Cardiac fibroblast (primary cell): ENCODE data around the gene GAPDHS.

Experiments used
- DNase-seq, 2 donors: peaks; one replicate each; pipeline versions ENCODE4 v3.0.0 to v3.0.0-alpha.2; 2010; ENCODE audit warnings: low read depth in 2 of 2
- H3K4me3 ChIP-seq, 2 donors: replicated peaks in 1 of 2; 1 replicate in 1 of 2; 2 replicates in 1 of 2; pipeline ENCODE4 v1.5.1; 2011; ENCODE audit warnings: low read depth in 2 of 2, low read length in 2 of 2, mild to moderate bottlenecking in 2 of 2, moderate library complexity in 1 of 2
- TF ChIP-seq, protein P1 (sequence below): IDR thresholded peaks from one replicate; pipeline ENCODE4 v1.5.1; 2011; ENCODE audit warnings: low read depth, mild to moderate bottlenecking, low read length, inconsistent platforms

GAPDHS gene

DNA sequence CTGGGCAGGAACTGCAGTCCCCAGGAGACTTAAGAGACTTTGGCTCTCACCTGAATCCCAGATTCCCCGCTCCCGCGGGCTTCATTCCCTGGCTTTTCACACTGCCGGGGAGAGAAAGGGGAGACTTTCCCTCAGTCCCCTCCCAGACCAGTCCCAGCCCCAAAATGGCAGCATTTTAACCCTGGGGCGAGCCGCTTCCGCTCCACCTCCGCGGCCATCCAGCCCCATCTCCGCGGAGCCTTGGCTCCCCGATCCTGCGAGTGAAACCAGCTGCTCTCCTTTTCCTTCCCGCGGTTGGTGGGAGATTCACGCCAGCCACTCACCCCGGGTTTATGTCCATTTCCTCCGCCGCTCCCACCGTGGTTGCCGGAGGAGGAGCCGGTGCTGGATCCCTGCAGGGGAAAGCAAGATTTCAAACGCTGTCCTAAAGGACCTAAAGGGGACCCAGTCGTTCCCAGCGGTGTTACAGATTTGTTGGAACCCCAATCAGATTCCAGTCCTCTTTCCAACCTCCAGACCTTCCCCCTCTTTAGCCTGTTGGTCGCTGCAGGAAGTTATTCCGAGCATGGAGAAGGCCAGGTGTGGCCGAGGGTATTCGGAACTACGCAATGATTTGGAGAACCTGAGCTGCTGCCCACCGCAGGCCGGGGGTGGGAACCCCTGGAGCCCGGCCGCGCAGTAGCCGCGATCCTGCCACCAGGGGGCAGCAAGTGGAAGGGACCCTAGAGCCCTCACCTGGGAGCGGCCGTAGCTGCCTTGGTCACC, 23.2 kb upstream of the GAPDHS start:
- peak; percentile 44 to 57 for DNase-seq
- TF ChIP-seq, protein P1, sequence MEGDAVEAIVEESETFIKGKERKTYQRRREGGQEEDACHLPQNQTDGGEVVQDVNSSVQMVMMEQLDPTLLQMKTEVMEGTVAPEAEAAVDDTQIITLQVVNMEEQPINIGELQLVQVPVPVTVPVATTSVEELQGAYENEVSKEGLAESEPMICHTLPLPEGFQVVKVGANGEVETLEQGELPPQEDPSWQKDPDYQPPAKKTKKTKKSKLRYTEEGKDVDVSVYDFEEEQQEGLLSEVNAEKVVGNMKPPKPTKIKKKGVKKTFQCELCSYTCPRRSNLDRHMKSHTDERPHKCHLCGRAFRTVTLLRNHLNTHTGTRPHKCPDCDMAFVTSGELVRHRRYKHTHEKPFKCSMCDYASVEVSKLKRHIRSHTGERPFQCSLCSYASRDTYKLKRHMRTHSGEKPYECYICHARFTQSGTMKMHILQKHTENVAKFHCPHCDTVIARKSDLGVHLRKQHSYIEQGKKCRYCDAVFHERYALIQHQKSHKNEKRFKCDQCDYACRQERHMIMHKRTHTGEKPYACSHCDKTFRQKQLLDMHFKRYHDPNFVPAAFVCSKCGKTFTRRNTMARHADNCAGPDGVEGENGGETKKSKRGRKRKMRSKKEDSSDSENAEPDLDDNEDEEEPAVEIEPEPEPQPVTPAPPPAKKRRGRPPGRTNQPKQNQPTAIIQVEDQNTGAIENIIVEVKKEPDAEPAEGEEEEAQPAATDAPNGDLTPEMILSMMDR: peak; percentile 95
- H3K4me3 ChIP-seq: peak overlapping the region; percentile 14 to 35

DNA sequence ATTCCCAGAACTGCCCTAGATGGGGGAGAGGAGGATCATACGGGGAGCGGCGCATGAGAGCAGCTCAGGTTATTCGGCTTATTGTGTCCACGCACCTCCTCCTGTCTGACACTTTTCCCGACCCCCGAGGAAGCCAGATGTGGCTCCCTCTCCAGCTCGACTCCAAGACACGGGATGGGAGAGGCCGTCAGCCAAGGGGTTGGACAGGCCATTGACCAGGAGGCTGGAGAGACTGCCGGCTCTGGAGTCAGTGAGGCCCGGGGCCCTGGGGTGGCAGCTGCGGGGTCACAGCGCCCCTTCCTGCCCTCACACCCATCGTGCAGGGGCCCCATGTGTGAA, 22.7 kb upstream of the GAPDHS start:
- H3K4me3 ChIP-seq: no peak overlapping the region
- TF ChIP-seq, protein P1: no peak
- no peak for DNase-seq

DNA sequence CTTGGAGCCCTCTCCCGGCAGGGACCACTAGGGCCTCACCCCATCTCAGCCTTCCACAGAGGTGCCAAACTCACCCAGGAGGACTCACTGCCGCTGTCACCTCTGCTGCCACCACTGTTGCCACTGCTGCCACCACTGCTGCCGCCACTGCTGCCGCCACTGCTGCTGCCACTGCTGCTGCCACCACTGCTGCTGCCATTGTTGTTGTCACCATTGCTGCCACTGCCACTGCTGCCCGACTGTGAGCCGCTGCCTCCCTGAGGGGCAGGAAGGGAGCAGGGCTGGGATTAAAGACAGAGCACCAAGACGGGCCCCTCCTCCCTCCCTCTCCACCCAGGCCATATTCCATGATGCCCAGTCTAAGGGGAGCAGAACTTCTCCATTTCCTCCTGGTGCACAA, 21.9 kb upstream of the GAPDHS start:
- TF ChIP-seq, protein P1: no peak
- H3K4me3 ChIP-seq: no peak overlapping the region
- DNase-seq: no peak

DNA sequence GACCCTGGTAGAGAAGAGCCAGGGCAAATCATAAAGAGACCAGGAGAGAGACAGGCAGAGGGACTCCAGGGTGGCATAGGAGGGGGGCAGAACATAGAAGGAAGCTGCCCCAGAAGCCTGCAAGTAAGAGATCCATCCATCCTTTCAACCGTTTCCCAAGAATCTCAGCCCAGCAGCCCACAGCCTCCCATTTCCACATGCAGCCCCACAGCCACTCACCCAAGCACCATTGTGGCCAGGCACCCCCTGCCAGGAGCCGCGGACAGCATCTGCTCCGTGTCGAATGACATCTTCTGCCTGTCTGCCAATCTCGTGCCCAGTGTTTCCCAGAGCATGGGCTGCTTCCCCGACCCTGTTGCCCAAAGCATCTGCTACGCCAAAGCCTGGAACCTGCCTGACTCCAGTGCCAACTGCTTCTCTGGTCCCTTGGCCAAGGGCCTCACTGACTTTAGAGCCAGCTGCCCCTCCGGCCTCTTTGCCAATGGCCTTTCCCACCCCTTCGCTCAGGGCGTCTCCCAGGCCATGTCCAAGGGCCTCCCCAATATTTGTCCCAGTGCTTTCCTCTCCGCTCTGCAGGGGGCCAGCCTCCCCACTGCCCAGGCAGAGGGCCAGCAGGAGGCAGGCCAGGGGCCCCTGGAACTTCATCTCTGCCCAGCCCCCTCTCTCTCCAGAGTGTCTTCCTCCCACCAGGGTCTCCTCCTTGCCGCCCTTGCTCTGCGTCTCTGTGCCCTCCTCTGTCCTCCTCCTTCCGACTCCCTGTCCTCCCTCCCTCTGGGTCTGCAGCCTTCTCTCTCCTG, 20.2 kb upstream of the GAPDHS start:
- TF ChIP-seq, protein P1: no peak
- DNase-seq: no peak
- H3K4me3 ChIP-seq: no peak overlapping the region

DNA sequence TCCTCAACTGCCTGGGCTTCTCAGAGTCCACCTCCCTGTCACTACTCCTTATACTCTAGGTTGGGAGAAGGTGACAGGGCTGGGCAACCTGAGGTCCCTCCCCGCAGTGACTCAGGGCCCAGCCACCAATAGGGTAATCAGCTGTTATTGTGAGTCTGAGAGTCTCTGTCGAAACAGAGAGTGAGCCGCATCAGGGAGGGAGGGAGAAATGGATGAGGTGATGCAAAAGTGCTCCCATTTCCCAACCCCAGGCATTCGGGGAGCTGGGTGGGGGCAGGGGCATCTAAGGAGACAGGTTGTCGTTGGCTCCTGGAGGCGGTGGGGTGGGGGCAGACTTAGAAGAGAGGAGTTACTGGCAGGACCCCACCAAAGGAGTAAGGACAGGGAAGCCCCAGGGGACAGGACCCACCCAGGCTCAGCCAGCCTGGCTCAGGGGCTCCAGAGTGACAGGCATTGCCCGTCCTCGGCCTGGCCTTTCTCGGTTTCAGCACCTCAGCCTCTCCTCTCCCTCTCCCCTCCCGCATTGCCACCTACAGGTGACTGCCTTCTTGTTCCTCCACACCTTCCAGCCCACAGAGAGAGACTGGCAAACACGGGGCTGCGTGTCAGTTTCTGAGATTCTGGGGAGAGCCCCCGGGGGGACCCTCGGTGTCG, 19.5 kb upstream of the GAPDHS start, which contains the start of gene DMKN:
DMKN (minus strand) TSS at position 22 of the 654 bp plus-strand sequence. CDS start 174 bp downstream, outside the sequence.
- peak; percentile 71 to 79 for DNase-seq
- TF ChIP-seq, protein P1: no peak
- no peak within 1 kb of the TSS for H3K4me3 ChIP-seq

DNA sequence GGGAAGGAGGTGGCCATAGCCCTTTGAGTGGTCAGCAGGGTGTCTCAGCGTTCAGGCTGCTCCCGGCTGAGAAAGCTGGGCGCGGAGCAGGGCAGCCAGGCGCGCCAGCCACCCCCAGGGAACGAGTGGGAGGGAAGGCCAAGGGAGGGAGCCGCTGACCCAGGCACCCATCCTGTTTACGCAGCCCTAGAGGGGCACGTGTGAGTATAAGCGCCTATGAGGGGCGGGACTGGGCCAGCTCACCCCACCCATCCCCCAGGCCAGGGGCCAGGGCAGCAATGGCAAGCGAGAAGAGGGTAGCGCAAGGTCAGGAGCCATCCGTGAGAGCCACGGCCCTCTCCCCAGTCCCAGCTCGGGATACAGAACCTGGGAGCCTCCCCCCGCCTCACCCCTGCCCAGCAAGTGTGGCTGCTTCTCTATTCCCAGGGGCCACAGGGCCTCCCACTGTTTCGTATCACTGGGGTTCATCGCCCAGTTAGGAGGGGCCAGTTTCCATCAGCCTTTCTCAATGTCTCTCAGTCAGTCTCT, 18.9 kb upstream of the GAPDHS start:
- H3K4me3 ChIP-seq: no peak overlapping the region
- TF ChIP-seq, protein P1: no peak

More for the DNA sequence above, 18.9 kb upstream of the GAPDHS start:
- peak; percentile 32 to 87 for DNase-seq
